ENCODE data around the gene TSPY2. TPM values are rescaled to one million over a fixed set of nuclear protein-coding genes. Genes with fewer than 3 reads are reported as not detected.

Gene TSPY2, protein sequence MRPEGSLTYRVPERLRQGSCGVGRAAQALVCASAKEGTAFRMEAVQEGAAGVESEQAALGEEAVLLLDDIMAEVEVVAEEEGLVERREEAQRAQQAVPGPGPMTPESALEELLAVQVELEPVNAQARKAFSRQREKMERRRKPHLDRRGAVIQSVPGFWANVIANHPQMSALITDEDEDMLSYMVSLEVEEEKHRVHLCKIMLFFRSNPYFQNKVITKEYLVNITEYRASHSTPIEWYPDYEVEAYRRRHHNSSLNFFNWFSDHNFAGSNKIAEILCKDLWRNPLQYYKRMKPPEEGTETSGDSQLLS
- not detected in 2 replicates for total RNA-seq

DNA sequence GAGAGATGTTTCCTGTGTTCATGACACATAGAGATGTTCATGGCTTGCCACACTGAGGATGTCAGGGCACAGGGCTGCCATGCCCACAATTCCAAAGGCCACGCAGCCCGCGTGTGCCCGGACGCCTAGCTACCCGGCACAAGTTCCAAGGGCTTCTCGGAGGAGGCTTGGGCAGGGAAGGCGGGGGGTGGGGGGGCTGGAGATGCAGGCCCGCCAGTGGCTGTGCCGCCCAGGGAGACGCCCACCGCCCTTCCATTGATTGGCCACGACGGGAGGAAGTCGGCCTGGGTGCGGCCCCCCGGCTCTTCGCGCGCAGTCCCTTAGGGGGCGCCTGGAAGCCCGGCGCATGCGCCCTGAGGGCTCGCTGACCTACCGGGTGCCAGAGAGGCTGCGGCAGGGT lies at the start of gene TSPY2:
TSS of gene TSPY2 (plus strand) at position 301 of the 400 bp plus-strand sequence. CDS start at position 347, 46 bp downstream.

Measured in smooth muscle cell of the umbilical artery (primary cell).